ENCODE data around the gene XG.

DNA sequence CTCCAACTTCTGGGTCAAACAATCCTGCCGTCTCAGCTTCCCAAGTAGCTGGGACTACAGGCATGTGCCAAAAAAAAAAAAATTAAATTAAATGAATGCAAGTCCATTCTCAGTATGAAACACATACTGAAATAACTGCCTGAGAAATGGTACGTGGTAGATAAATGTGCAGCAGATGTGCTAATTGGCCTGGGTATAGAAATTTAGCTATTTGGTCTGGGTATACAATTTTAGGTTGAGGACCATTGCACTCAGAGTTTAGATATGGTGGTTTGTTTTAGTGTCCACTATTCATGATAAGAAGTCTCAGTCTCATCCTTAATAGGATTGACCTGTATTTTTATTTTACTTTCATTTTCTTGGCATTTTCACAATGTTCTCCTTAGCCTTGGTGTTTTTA lies 86.1 kb downstream of the XG start:
- TF ChIP-seq POLR2A (IDR thresholded peaks at IDR 0.05; ENCODE audit: low read depth, low read length) (no peak), EZH2 (IDR thresholded peaks at IDR 0.05; ENCODE audit: borderline replicate concordance, low read depth, low read length, severe bottlenecking) (no peak)
- TF ChIP-seq, protein P1, sequence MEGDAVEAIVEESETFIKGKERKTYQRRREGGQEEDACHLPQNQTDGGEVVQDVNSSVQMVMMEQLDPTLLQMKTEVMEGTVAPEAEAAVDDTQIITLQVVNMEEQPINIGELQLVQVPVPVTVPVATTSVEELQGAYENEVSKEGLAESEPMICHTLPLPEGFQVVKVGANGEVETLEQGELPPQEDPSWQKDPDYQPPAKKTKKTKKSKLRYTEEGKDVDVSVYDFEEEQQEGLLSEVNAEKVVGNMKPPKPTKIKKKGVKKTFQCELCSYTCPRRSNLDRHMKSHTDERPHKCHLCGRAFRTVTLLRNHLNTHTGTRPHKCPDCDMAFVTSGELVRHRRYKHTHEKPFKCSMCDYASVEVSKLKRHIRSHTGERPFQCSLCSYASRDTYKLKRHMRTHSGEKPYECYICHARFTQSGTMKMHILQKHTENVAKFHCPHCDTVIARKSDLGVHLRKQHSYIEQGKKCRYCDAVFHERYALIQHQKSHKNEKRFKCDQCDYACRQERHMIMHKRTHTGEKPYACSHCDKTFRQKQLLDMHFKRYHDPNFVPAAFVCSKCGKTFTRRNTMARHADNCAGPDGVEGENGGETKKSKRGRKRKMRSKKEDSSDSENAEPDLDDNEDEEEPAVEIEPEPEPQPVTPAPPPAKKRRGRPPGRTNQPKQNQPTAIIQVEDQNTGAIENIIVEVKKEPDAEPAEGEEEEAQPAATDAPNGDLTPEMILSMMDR (IDR thresholded peaks at IDR 0.05; ENCODE audit: extremely low read depth in 1 of 2, insufficient read depth in 1 of 2, low read depth in 1 of 2, low read length in 2 of 2): no peak
- TF ChIP-seq, protein P2, sequence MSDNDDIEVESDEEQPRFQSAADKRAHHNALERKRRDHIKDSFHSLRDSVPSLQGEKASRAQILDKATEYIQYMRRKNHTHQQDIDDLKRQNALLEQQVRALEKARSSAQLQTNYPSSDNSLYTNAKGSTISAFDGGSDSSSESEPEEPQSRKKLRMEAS (IDR thresholded peaks at IDR 0.05; ENCODE audit: insufficient read depth, insufficient read length): no peak
